T-helper 22 cell (primary cell): ENCODE results near the gene PKIB.
"Not testable (repeated sequence)": the region's sequence is repeated elsewhere in the genome, so short reads cannot be mapped to it uniquely, and the experiment has no call there.

Experiments
- DNase-seq: peaks from one replicate; pipeline ENCODE4 v3.0.0-alpha.2; 2020; ENCODE audit warnings: low read depth

The PKIB gene, protein sequence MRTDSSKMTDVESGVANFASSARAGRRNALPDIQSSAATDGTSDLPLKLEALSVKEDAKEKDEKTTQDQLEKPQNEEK

DNA sequence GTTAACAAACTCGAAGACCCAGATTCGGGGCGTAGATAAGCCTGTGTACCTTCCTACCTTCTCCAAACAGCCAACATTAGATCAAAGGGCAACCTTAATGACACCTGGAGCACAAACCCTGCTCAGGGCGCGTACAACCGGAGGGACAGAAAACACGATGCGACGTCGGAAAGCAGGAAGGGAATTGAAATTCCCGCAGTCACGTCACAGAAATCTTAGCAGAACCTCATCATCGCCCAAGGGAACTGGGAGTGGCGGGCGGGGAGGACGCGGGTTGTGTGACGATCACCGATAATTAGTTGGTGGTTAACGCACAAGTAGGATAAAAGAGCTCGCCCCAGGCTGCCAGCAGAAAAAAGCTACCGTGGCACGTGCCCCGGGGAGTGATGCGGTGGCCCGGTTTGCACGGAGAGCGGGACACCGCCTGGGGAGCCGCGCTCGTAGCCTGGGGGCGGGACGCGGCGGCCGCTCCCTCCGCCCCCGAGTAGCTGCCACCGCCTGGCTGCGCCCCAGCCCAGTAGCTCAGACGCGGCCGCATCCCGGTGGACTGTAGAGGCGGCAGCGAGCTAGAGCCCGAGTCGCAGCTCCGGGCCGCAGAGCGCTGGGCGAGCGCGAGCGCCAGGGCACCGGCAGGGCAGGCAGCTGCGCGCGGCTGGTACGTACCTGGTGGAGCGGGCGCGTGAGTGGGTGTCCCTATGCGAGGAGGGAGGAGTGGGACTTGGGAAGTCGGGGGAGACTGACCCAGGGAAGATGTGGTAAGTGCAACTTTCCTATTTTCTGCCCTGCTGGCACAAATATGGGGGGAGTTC is at the start of gene PKIB:
Gene PKIB, plus strand, starts transcription at position 525 of the 809 bp plus-strand sequence. CDS start 107,390 bp downstream, outside the sequence.
- DNase-seq: no peak

- DNase-seq: no peak
Observed at GRCh38 chr6:122563364-122564052, 46.7 kb upstream of the PKIB start.

- no peak for DNase-seq
Observed at GRCh38 chr6:122564230-122564629, 46.0 kb upstream of the PKIB start.

GRCh38 chr6:122565708-122566107 is 44.5 kb upstream of the PKIB start:
- no peak for DNase-seq

DNA sequence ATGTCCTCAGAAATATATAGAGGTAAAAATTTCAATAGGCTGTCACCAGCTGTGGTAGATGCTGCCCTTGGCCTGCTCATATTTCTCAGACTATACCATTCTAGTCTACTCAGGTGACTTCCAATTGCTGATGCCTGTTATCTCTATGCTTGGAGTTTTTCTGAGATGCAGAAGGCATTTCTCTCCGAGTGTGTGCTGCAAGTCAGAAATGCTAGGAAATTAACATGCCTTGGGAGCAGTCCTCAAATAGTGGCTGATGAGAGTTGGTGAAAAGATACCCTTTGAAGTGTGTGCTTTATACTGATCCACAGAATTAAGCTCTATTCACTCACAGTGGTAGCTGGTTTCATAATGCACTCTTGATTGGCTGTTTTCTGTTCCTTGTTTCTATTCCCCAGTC is 43.2 kb upstream of the PKIB start:
- no peak for DNase-seq

- no peak for DNase-seq
Observed at GRCh38 chr6:122568350-122568749, 41.9 kb upstream of the PKIB start.

GRCh38 chr6:122568797-122569221 is 41.4 kb upstream of the PKIB start:
- DNase-seq: no peak

DNA sequence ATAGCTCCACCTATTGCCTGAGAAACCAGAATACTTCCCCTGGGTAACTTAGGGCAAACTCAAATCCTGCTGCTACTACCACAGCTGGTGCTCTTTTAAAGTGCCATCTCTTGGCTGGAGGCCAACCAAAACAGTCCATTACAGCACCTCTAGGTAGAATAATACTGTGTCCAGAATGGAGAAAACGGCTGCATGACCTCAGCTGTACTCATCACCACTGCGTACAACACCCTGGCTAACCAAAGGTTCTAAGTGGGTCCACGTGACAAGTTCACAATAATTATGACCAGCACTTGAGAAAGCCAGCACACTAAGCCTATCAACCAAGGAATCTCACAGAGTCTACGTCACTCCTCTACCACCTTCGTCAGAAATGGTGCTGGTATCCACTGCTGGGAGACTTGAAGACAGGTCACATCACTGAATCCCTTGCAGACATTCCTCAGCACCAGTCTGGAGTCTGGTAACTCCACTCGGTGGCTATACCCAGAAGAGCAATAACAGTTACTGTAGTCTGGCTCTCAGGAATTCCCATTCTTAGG is 40.9 kb upstream of the PKIB start:
- no peak for DNase-seq

- no peak for DNase-seq
Observed at GRCh38 chr6:122571888-122572287, 38.3 kb upstream of the PKIB start.

DNA sequence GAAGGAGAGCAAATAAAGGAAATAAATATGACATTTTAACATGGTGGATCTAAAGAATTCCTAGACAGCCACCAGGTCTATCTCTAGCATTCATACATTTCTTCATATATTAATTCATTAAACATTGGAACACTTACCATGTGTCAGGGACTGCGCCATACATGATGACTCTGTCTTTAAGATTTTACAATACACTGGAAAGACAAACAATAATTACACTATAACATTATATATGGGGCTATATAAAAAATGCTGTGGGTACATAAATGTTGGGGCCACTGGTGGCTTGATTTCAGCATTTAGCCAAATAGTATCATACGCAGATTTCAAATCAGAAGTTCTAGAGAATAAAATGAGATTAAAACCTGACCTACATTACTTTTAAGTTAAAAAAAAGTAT is 33.3 kb upstream of the PKIB start:
- no peak for DNase-seq

GRCh38 chr6:122578961-122579360 is 31.2 kb upstream of the PKIB start:
- DNase-seq: no peak

GRCh38 chr6:122580737-122581136 is 29.5 kb upstream of the PKIB start:
- no peak for DNase-seq

GRCh38 chr6:122589115-122589514 is 21.1 kb upstream of the PKIB start:
- DNase-seq: no peak

DNA sequence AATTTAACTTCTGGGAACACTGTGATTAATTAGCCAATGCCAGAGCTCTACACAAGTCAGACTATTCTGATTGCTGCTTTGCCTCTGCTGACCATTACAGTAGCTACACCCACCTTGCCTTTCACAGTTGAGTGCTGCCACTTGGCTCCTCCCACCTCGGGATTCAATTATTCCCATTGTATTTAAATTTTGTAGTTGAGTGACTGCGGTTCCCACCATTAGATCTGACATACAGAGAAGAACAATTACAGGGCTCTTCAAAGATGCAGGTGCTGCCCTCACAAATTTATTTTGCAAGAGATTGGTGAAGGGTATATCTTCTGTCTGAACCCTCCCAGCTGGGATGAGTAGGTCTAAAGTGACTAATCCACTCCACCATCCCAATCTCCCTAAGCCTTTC is 11.9 kb upstream of the PKIB start:
- DNase-seq: not testable (repeated sequence)

GRCh38 chr6:122604676-122605075 is 5.5 kb upstream of the PKIB start:
- no peak for DNase-seq

DNA sequence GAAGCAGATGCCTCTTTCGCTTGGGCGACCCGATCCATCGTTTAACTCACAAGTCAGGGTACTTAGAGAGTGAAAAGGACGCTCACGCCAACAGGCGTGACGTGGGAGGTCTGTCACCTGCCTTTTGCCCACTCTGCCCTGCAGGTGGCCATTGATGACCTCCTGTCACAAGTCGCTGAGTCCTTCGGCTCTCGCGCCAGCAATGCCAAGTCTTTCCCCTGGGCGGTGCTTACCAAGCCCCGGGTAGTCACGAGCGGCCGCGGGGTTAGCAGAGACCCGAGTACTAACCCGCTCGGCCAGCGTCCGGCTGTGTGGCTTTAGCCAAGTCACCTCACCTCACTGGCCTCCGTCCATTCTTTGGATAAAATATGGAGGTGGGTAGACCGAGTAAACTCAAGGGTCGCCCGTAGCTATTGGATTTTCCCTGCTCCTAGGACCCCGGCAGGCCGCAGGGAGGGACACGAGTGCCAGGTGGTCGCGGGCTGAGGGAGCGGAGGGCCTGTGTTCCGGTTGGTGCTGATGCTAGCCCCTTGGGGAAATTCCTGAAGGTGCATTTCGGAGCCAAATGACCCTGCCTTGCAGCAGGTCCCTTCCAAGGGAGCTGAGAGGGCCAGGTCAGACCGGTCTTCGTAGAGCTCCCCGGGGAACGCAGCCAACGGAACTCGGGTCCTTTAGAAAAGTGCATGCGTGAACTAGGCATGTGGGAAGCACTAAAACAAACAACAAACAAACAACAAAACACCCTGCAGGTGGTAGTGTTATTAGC is 668 bp downstream of the PKIB start:
- no peak for DNase-seq

GRCh38 chr6:122612838-122613237 is 2.6 kb downstream of the PKIB start:
- no peak for DNase-seq

GRCh38 chr6:122614303-122614702 is 4.1 kb downstream of the PKIB start:
- DNase-seq: no peak

DNA sequence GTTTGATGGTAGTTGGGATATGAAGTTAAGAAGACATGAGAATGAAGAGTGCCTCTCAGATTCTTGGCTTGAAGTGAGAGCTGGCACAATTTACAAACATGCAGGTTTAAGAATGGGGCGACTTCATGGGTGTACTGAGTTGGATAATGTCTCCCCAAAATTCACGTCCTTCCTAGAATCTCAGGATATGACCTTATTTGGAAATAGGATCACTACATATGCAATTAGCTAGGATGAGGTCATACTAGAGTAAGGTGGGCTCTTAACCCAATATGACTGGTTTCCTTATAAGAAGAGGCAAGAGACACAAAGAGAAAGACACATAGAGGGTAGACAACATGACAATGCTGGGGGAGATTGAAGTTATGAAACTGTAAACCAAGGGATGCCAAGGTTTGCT is 5.2 kb downstream of the PKIB start:
- DNase-seq: no peak

DNA sequence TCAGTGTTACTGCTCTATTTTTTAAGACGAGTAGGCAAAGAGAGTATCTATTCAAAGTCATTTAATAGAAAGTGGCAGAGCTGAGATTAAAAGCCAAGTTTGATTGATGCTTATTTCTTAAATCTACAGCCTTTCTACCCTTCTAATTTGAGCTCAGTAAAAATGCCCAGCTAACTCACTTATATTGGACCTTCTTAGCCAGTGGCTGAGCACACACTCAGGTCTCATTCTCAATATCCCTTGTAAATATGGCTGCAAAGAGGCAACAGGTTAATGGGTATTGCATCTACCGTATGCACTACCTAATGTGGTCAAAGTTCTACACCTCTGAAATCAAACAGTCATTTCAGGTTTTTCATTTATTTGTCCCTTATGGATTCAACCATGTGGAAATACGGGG is 6.7 kb downstream of the PKIB start:
- no peak for DNase-seq

DNA sequence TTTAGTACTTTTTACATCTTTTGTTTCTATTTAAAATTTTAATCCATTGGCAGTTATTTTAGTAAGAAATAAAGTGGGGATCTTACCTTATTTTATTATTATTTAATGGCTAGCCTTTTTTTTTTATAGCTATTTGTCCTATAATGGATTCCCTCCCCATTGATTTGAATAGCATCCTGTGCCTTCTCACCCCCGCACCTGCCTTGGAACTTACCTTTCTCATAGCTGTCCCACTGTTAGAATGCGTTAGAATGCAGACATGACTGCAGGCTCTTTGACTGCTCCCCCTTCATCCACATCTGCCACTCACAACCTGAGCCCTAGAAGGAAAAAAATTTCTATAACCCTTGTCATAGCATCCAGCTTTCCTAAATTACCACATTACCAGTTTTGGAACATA is 9.1 kb downstream of the PKIB start:
- no peak for DNase-seq

- DNase-seq: no peak
Observed at GRCh38 chr6:122620428-122620827, 10.2 kb downstream of the PKIB start.
